Stomach smooth muscle (tissue), 2 donors: ENCODE measurements around the gene XRCC2.
"Not testable (repeated sequence)": the region's sequence is repeated elsewhere in the genome, so short reads cannot be mapped to it uniquely, and the experiment has no call there.

Experiments used
- H3K27ac ChIP-seq: one replicate; pipeline ENCODE4 v1.7.0; 2013; ENCODE audit warnings: mild to moderate bottlenecking, low read length, inconsistent platforms
- H3K27me3 ChIP-seq, 2 donors: one replicate each; pipeline ENCODE4 v1.7.0; 2013; ENCODE audit warnings: low read length in 2 of 2; ENCODE audit not compliant: insufficient read depth in 2 of 2, control insufficient read depth in 1 of 2
- H3K36me3 ChIP-seq, 2 donors: one replicate each; pipeline ENCODE4 v1.7.0; 2013; ENCODE audit warnings: low read length in 2 of 2; ENCODE audit not compliant: control insufficient read depth in 2 of 2, insufficient read depth in 2 of 2
- H3K4me1 ChIP-seq: one replicate; pipeline ENCODE4 v1.7.0; 2013; ENCODE audit warnings: low read length; ENCODE audit not compliant: control insufficient read depth, insufficient read depth
- H3K4me3 ChIP-seq, 2 donors: one replicate each; pipeline ENCODE4 v1.7.0; 2013; ENCODE audit warnings: low read length in 2 of 2
- H3K9ac ChIP-seq, 2 donors: one replicate each; pipeline ENCODE4 v1.7.0; 2013; ENCODE audit warnings: low read length in 2 of 2, mild to moderate bottlenecking in 1 of 2
- H3K9me3 ChIP-seq, 2 donors: one replicate each; pipeline ENCODE4 v1.7.0; 2013; ENCODE audit warnings: low read length in 2 of 2; ENCODE audit not compliant: control insufficient read depth in 2 of 2
- donor health status: healthy.
- donor health status: Pancreatic carcinoma.

The XRCC2 gene

DNA sequence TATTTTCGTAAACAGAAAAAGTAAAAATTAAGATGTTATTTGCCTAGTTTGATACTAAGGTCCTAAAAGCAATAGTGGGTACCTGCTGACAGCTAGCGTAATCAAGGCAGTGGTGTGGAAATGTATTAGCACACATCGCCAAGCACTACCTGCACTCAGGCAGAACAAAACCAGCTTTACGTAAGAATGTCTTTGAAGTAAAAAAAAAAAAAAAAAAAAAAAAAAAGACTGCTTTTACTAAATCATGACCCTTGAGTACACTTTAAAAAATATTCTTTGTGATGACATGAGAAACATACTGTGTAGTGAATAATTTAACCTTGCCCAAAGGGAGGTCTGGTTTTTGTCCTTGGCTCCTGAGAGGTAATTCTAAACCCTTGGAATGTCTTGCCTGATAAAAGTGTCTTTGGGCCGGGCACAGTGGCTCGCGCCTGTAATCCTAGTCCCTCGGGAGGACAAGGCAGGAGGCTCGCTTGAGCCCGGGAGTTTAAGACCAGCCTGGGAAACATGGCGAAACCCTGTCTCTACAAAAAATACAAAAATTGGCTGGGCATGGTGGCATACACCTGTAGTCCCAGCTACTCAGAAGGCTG lies 12.7 kb downstream of the XRCC2 start:
- Histone ChIP-seq H3K36me3 (no peaks in the 10 kb centered on the region), H3K9me3 (no peaks in the 10 kb centered on the region), H3K27me3 (no peaks in the 10 kb centered on the region), H3K4me3 (no peak overlapping the region), H3K4me1 (no peaks in the 10 kb centered on the region), H3K27ac (no peak overlapping the region), H3K9ac (no peak overlapping the region)

DNA sequence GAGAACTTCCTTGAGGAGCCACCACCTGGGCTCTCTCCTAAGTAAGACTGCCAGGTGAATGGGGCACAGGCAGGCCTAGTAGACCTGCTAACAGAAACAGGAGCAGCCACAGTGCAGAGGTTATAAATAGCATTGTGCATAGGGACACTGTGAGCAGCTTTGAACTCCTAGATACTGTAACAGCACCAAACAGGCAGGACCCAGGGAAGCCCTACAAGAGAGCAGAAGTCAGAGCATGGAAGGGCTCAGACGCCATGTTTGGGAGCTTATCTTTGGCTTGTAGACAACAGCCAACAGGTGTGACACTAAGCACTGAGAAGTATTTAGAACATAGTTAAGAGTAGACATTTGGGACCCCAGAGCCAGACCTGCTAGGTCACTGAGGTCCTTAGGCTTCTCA lies 14.5 kb downstream of the XRCC2 start:
- Histone ChIP-seq H3K27me3 (no peaks in the 10 kb centered on the region), H3K36me3 (no peaks in the 10 kb centered on the region), H3K9me3 (no peaks in the 10 kb centered on the region), H3K4me3 (no peak overlapping the region), H3K27ac (no peak overlapping the region), H3K9ac (no peak overlapping the region), H3K4me1 (no peaks in the 10 kb centered on the region)

DNA sequence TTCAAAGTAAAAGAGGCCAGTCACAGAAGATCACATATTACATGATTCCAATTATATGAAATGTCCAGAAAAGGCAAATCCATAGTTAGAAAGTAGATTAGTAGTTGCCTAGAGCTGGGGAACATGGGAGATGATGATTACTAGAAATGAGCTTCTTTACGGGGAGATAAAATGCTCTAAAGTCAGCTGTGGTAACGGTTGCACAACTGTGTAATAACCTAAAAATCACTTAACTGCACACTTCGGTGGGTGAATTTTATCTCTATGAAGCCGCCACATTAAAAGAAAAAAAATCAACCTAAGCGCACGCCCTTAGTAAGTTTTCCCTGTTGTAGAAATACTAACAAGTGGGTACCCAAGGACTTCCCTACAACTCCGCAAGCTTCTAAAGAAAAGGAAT lies 15.9 kb downstream of the XRCC2 start:
- Histone ChIP-seq H3K27ac (no peak overlapping the region), H3K4me3 (no peak overlapping the region), H3K9me3 (no peaks in the 10 kb centered on the region), H3K36me3 (no peaks in the 10 kb centered on the region), H3K9ac (no peak overlapping the region), H3K27me3 (no peaks in the 10 kb centered on the region), H3K4me1 (no peaks in the 10 kb centered on the region)

DNA sequence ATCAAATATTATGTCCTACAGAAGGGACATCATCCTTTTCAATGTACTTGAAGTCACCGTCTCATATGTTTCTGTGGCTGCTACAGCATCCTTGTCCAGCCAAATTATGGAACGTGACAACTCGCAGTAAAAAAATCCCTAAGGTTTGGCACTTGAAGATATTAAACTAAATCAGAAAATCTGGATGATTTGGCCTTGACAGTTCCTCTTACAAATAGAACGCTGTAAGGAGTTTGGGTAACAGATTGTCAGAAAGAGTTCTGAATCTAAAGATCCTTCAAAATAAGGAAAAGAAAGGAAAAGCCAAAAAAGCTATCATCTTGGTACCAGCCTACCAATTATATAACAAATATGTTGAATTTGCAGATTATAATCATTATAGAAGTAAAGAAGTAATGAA lies 21.0 kb downstream of the XRCC2 start:
- no peak overlapping the region for H3K9ac ChIP-seq
- no peaks in the 10 kb centered on the region for H3K9me3 ChIP-seq
- H3K27me3 ChIP-seq = no peaks in the 10 kb centered on the region
- H3K4me3 ChIP-seq = no peak overlapping the region
- no peaks in the 10 kb centered on the region for H3K36me3 ChIP-seq
- H3K27ac ChIP-seq = no peak overlapping the region
- H3K4me1 ChIP-seq = no peaks in the 10 kb centered on the region

DNA sequence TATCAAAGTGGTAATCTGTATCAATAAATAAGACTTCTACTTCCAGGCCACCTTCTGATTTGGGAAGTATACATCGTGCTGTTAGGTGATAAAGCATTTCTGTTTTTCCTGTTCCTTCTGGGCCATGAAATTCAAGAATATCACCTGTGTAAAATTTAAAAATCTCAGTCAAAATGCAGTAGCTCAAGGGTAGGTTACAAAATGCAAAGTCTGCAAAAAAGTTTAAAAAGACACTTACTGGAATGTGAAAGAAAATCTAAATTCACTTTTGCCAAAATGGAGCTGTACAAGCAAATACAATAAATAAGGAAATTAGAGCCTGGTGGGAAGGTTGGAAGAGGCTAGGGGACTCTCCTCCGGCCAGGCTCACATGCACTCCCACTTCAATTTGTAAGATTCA lies 26.7 kb downstream of the XRCC2 start:
- Histone ChIP-seq H3K9me3 (no peaks in the 10 kb centered on the region), H3K4me1 (no peaks in the 10 kb centered on the region), H3K27me3 (no peaks in the 10 kb centered on the region)

DNA sequence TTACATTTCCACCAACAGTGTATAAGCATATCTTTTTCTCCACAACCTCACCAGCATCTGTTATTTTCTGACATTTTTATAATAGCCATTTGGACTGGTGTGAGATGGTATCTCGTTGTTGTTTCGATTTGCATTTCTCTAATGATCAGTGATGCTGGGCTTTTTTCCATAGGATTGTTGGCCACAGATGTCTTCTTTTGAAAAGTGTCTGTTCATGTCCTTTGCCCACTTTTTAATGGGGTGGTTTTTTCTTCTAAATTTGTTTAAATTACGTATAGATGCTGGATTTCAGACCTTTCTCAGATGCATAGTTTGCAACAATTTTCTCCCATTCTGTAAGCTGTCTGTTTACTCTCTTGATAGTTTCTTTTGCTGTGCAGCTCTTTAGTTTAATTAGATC lies 28.9 kb downstream of the XRCC2 start:
- H3K36me3 ChIP-seq = no peaks in the 10 kb centered on the region
- H3K9ac ChIP-seq = no peak overlapping the region
- no peaks in the 10 kb centered on the region for H3K27me3 ChIP-seq
- H3K4me1 ChIP-seq = no peaks in the 10 kb centered on the region
- no peak overlapping the region for H3K27ac ChIP-seq
- H3K9me3 ChIP-seq = no peaks in the 10 kb centered on the region
- no peak overlapping the region for H3K4me3 ChIP-seq

More for the DNA sequence above, 26.7 kb downstream of the XRCC2 start:
- no peak overlapping the region for H3K4me3 ChIP-seq
- no peaks in the 10 kb centered on the region for H3K36me3 ChIP-seq
- no peak overlapping the region for H3K9ac ChIP-seq
- H3K27ac ChIP-seq = no peak overlapping the region

DNA sequence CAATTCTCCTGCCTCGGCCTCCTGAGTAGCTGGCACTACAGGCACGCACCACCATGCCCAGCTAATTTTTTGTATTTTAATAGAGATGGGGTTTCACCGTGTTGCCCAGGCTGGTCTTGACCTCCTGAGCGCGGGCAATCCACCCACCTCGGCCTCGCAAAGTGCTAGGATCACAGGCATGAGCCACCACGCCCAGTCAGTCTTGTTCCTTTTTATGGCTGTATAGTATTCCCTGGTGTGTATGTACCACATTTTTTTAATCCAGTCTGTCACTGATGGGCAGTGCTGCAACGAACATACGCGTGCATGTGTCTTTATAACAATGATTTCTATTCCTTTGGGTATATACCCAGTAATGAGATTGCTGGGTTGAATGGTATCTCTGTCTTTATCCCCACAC lies 29.4 kb downstream of the XRCC2 start:
- H3K27me3 ChIP-seq, H3K36me3 ChIP-seq, H3K27ac ChIP-seq, H3K4me3 ChIP-seq, H3K9ac ChIP-seq, H3K4me1 ChIP-seq, H3K9me3 ChIP-seq: not testable (repeated sequence)

DNA sequence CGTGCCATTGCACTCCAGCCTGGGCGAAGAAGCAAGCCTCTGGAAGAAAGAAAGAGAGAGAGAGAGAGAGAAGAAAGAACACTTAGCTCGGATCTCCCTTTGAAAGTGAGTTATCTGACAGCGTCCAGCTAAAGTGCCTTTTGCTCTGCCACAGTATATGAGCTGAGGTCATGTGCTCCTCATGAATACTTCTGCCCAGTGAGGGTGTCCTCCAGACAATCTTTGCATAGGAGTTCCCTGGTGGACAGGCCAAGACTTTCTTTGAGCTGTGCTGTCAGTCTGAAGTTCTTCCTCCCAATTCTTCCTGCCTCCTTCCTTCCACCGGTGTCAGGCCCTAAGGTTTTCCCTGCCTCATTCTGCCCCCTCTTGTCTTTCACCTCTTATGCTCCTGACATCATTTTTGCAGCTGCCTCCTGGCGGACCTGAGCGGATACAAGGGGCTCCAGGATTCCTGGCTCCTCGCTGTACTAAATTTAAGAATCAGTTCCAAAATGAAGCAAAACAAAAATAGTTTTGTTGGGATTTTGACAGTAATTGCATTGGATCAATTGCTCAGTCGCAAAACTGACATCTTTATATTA lies 31.9 kb downstream of the XRCC2 start:
- Histone ChIP-seq H3K27me3 (no peaks in the 10 kb centered on the region), H3K9me3 (no peaks in the 10 kb centered on the region), H3K36me3 (no peaks in the 10 kb centered on the region), H3K4me1 (no peaks in the 10 kb centered on the region), H3K27ac (no peak overlapping the region), H3K9ac (no peak overlapping the region), H3K4me3 (no peak overlapping the region)

DNA sequence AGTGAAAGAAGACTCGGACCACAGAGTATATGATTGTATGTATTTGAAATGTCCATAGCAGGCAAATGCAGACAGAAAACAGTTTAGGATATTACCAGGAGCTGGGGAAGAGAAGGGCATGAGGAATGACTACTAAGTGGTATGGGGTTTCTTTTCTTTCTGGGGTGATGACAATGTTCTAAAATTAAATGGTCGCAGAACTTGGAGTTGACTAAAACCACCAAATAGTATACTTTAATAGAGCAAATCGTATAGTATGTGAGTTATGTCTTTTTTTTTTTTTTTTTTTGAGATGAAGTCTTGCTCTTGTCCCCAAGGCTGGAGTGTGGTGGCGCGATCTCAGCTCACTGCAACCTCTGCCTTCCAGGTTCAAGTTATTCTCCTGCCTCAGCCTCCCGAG lies 34.6 kb downstream of the XRCC2 start:
- peaks cover 0 to 3% of the 10 kb centered on the region in 2 donors for H3K27me3 ChIP-seq
- H3K27ac ChIP-seq = no peak overlapping the region
- no peak overlapping the region for H3K9ac ChIP-seq
- H3K36me3 ChIP-seq = no peaks in the 10 kb centered on the region
- no peak overlapping the region for H3K4me3 ChIP-seq
- H3K4me1 ChIP-seq = no peaks in the 10 kb centered on the region
- H3K9me3 ChIP-seq = no peaks in the 10 kb centered on the region

DNA sequence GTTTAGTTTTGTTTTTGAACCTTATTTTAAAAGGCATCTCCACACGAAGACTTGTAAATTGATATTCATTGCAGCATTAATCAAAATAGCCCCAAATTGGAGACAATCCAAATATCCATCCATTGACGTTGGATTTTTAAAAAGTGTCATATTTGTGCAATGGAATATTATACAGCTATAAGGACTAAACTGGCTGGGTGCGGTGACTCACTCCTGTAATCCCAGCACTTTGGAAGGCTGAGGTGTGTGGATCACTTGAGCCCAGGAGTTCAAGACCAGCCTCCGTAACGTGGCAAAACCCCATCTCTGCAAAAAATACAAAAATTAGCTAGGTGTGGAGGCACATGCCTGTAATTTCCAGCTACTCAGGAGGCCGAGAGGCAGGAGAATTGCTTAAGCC lies 35.1 kb downstream of the XRCC2 start:
- H3K27ac ChIP-seq = no peak overlapping the region
- peaks cover 0 to 4% of the 10 kb centered on the region in 2 donors for H3K27me3 ChIP-seq
- no peaks in the 10 kb centered on the region for H3K36me3 ChIP-seq
- no peak overlapping the region for H3K4me3 ChIP-seq
- H3K9ac ChIP-seq = no peak overlapping the region
- H3K4me1 ChIP-seq = no peaks in the 10 kb centered on the region
- no peaks in the 10 kb centered on the region for H3K9me3 ChIP-seq

DNA sequence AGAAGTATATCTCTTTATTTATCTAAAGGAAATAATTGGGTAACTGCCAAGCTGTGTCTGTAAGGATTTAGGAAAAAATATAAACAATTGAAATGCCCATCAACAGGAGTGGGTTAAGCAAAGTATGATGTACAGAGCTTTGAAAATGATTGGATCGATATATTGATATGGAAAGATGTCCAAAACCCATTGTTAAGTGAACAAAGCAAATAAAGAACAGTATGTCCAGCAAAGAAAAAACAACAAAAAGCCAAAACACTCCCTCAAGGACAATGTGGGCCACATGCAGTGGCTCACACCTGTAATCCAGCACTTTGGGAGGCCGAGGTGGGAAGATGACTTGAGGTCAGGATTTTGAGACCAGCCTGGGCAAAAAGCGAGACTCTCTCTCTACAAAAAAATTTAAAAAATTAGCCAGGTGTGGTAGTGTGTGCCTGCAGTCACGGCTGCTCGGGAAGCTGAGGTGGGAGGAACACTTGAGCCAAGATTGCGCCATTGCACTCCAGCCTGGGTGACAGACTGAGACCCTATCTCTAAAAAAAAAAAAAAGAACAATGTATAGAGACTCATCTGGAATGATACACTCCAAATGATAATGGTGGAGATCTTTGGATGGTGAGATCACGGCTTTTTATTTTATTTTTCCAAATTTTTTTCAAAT lies 37.9 kb downstream of the XRCC2 start:
- H3K36me3 ChIP-seq = no peaks in the 10 kb centered on the region
- H3K4me3 ChIP-seq = no peak overlapping the region
- H3K27ac ChIP-seq = no peak overlapping the region
- no peaks in the 10 kb centered on the region for H3K4me1 ChIP-seq
- no peak overlapping the region for H3K9ac ChIP-seq
- H3K27me3 ChIP-seq = peaks cover 2 to 4% of the 10 kb centered on the region in 2 donors
- H3K9me3 ChIP-seq = no peaks in the 10 kb centered on the region
